ENCODE data around the gene AMPD2. TPM values are rescaled to one million over a fixed set of nuclear protein-coding genes. Genes with fewer than 3 reads are reported as not detected.
A peak's percentile ranks its signal among the peaks of the same experiment; 100 is the strongest.
"Not testable (repeated sequence)": the region's sequence is repeated elsewhere in the genome, so short reads cannot be mapped to it uniquely, and the experiment has no call there.

Gene AMPD2
- total RNA-seq, 2 experiments from 2014 or later: 73.5 to 99.5 TPM

- Mint-ChIP-seq H3K4me3 (no peak overlapping the region), H3K36me3 (ENCODE audit: low read depth) (peaks cover 3% of the 10 kb centered on the region), H3K27me3 (peaks cover 3% of the 10 kb centered on the region), H3K27ac (no peak overlapping the region), H3K9me3 (ENCODE audit: low read depth) (no peaks in the 10 kb centered on the region), H3K4me1 (peaks cover 12% of the 10 kb centered on the region)
- ChIA-PET CTCF (interaction anchor here (0.6 to 4.6 kb wide), 8 partner anchors 11 to 372 kb away, joined by 3 to 47 read pairs (median 4); partner anchors contain the start of gene PSRC1), POLR2A (no interaction called here)
- intact Hi-C loops (cut with DNase I, micrococcal nuclease): no loop called here
- DNase-seq (no peak), ATAC-seq (no peak)
Observed at GRCh38 chr1:109654519-109654918, 34.9 kb downstream of the AMPD2 start.

GRCh38 chr1:109655615-109656519 is 36.2 kb downstream of the AMPD2 start, which contains the start of gene GSTM4:
GSTM4 (plus strand) TSS chr1:109656099; CDS start chr1:109656390, 291 bp downstream.
- Mint-ChIP-seq H3K4me3 (peak within 1 kb of the TSS; percentile 93), H3K27ac (peak within 1 kb of the TSS; percentile 90)
- DNase-seq: peak; percentile 85

GRCh38 chr1:109657395-109657794 is 37.8 kb downstream of the AMPD2 start:
- intact Hi-C loops (cut with DNase I, micrococcal nuclease): loop anchor here (2.0 kb wide), 2 partner anchors 15 to 83 kb away; partner anchors contain the start of gene GSTM3 (in 1 of the 2)
- Mint-ChIP-seq H3K9me3 (ENCODE audit: low read depth) (no peaks in the 10 kb centered on the region), H3K27ac (no peak overlapping the region), H3K4me3 (peak overlapping the region; percentile 48), H3K36me3 (ENCODE audit: low read depth) (peaks cover 3% of the 10 kb centered on the region), H3K27me3 (no peaks in the 10 kb centered on the region), H3K4me1 (peaks cover 12% of the 10 kb centered on the region)
- ChIA-PET POLR2A (no interaction called here), CTCF (interaction anchor here (0.9 to 4.6 kb wide), 4 partner anchors 11 to 167 kb away, joined by 3 to 47 read pairs (median 4); partner anchors contain the start of gene GSTM2)
- ATAC-seq (no peak), DNase-seq (no peak)

More at GRCh38 chr1:109655615-109656519, 36.2 kb downstream of the AMPD2 start, which contains the start of gene GSTM4:
- H3K4me1 Mint-ChIP-seq: peaks cover 12% of the 10 kb centered on the region
- intact Hi-C loops (cut with DNase I, micrococcal nuclease): loop anchor here (1.0 to 2.0 kb wide), 5 partner anchors 13 to 110 kb away; partner anchors contain the start of genes GSTM1 (in 1 of the 2) and GSTM3 (in 1 of the 2)
- ChIA-PET CTCF (interaction anchor here (0.6 to 4.6 kb wide), 12 partner anchors 13 to 329 kb away, joined by 3 to 47 read pairs (median 4); partner anchors contain the start of genes AHCYL1 and GSTM1), POLR2A (interaction anchor here (0.6 kb wide), 1 partner anchor 329 kb away, joined by 5 read pairs; the partner anchor contains the start of gene AHCYL1)
- peaks cover 3% of the 10 kb centered on the region for H3K27me3 Mint-ChIP-seq
- ATAC-seq: peak; percentile 96
- no peaks in the 10 kb centered on the region for H3K9me3 Mint-ChIP-seq (ENCODE audit: low read depth)
- H3K36me3 Mint-ChIP-seq (ENCODE audit: low read depth): peaks cover 3% of the 10 kb centered on the region

GRCh38 chr1:109657970-109658369 is 38.3 kb downstream of the AMPD2 start:
- H3K36me3 Mint-ChIP-seq (ENCODE audit: low read depth): peaks cover 3% of the 10 kb centered on the region
- peaks cover 12% of the 10 kb centered on the region for H3K4me1 Mint-ChIP-seq
- intact Hi-C loops (cut with DNase I, micrococcal nuclease): loop anchor here (2.0 kb wide), 2 partner anchors 15 to 83 kb away; partner anchors contain the start of gene GSTM3 (in 1 of the 2)
- DNase-seq: no peak
- CTCF ChIA-PET: interaction anchor here (0.6 to 4.6 kb wide), 9 partner anchors 10 to 327 kb away, joined by 3 to 47 read pairs (median 3); partner anchors contain the start of genes AHCYL1, GSTM1 and GSTM2
- no peak overlapping the region for H3K27ac Mint-ChIP-seq
- H3K27me3 Mint-ChIP-seq: no peaks in the 10 kb centered on the region
- no peaks in the 10 kb centered on the region for H3K9me3 Mint-ChIP-seq (ENCODE audit: low read depth)
- no peak overlapping the region for H3K4me3 Mint-ChIP-seq
- POLR2A ChIA-PET: no interaction called here
- ATAC-seq: no peak

GRCh38 chr1:109658533-109659042 is 39.0 kb downstream of the AMPD2 start:
- Mint-ChIP-seq H3K9me3 (ENCODE audit: low read depth) (no peaks in the 10 kb centered on the region), H3K27ac (no peak overlapping the region), H3K36me3 (ENCODE audit: low read depth) (peaks cover 3% of the 10 kb centered on the region), H3K4me3 (no peak overlapping the region), H3K4me1 (peaks cover 12% of the 10 kb centered on the region), H3K27me3 (no peaks in the 10 kb centered on the region)
- ATAC-seq: no peak
- POLR2A ChIA-PET: no interaction called here
- CTCF ChIA-PET: interaction anchor here (0.6 to 4.6 kb wide), 8 partner anchors 18 to 326 kb away, joined by 3 to 47 read pairs (median 3); partner anchors contain the start of genes AHCYL1 and GSTM1
- DNase-seq: no peak
- intact Hi-C loops (cut with DNase I, micrococcal nuclease): no loop called here

GRCh38 chr1:109659145-109659544 is 39.5 kb downstream of the AMPD2 start:
- no peak for DNase-seq
- H3K27me3 Mint-ChIP-seq: no peaks in the 10 kb centered on the region
- H3K9me3 Mint-ChIP-seq (ENCODE audit: low read depth): no peaks in the 10 kb centered on the region
- H3K27ac Mint-ChIP-seq: no peak overlapping the region
- intact Hi-C loops (cut with DNase I, micrococcal nuclease): no loop called here
- peaks cover 3% of the 10 kb centered on the region for H3K36me3 Mint-ChIP-seq (ENCODE audit: low read depth)
- ChIA-PET CTCF (interaction anchor here (1.0 to 4.6 kb wide), 3 partner anchors 8 to 42 kb away, joined by 3 to 47 read pairs (median 3); no protein-coding TSS in a partner anchor), POLR2A (no interaction called here)
- no peak for ATAC-seq
- no peak overlapping the region for H3K4me3 Mint-ChIP-seq
- H3K4me1 Mint-ChIP-seq: peaks cover 12% of the 10 kb centered on the region

- POLR2A ChIA-PET: no interaction called here
- no peak for DNase-seq
- Mint-ChIP-seq H3K27ac (peak overlapping the region; percentile 16), H3K4me3 (no peak overlapping the region), H3K4me1 (peaks cover 8% of the 10 kb centered on the region), H3K9me3 (ENCODE audit: low read depth) (no peaks in the 10 kb centered on the region), H3K36me3 (ENCODE audit: low read depth) (peaks cover 3% of the 10 kb centered on the region), H3K27me3 (no peaks in the 10 kb centered on the region)
- ATAC-seq: no peak
- CTCF ChIA-PET: interaction anchor here (1.0 to 1.5 kb wide), 3 partner anchors 9 to 116 kb away, joined by 3 read pairs; no protein-coding TSS in a partner anchor
- intact Hi-C loops (cut with DNase I, micrococcal nuclease): no loop called here
Observed at GRCh38 chr1:109659997-109660690, 40.5 kb downstream of the AMPD2 start.

GRCh38 chr1:109660691-109661026 is 41.0 kb downstream of the AMPD2 start:
- H3K4me3 Mint-ChIP-seq; H3K9me3 Mint-ChIP-seq (ENCODE audit: low read depth); H3K27me3 Mint-ChIP-seq; H3K36me3 Mint-ChIP-seq (ENCODE audit: low read depth); intact Hi-C loops (cut with DNase I, micrococcal nuclease); ATAC-seq; H3K4me1 Mint-ChIP-seq; POLR2A ChIA-PET; DNase-seq: not testable (repeated sequence)
- H3K27ac Mint-ChIP-seq: peak overlapping the region; percentile 16
- CTCF ChIA-PET: interaction anchor here (1.0 kb wide), 2 partner anchors 22 to 116 kb away, joined by 3 read pairs; no protein-coding TSS in a partner anchor

GRCh38 chr1:109661391-109661790 is 41.8 kb downstream of the AMPD2 start:
- Mint-ChIP-seq H3K27me3 (no peaks in the 10 kb centered on the region), H3K36me3 (ENCODE audit: low read depth) (peaks cover 3% of the 10 kb centered on the region), H3K27ac (no peak overlapping the region), H3K4me1 (peaks cover 4% of the 10 kb centered on the region), H3K4me3 (no peak overlapping the region), H3K9me3 (ENCODE audit: low read depth) (no peaks in the 10 kb centered on the region)
- POLR2A ChIA-PET: no interaction called here
- CTCF ChIA-PET: interaction anchor here (0.7 to 2.0 kb wide), 3 partner anchors 9 to 881 kb away, joined by 3 to 9 read pairs (median 3); no protein-coding TSS in a partner anchor
- intact Hi-C loops (cut with DNase I, micrococcal nuclease): no loop called here
- ATAC-seq: no peak
- no peak for DNase-seq

GRCh38 chr1:109664671-109665070 is 45.0 kb downstream of the AMPD2 start:
- Mint-ChIP-seq H3K4me3 (no peak overlapping the region), H3K36me3 (ENCODE audit: low read depth) (no peaks in the 10 kb centered on the region), H3K27me3 (no peaks in the 10 kb centered on the region), H3K27ac (no peak overlapping the region), H3K9me3 (ENCODE audit: low read depth) (no peaks in the 10 kb centered on the region), H3K4me1 (peaks cover 17% of the 10 kb centered on the region)
- CTCF ChIA-PET: no interaction called here
- POLR2A ChIA-PET: no interaction called here
- intact Hi-C loops (cut with DNase I, micrococcal nuclease): no loop called here
- no peak for ATAC-seq
- DNase-seq: no peak

All from activated CD4-positive, alpha-beta T cell treated with anti-CD3 and anti-CD28 coated beads for 36 hours (primary cell).